Stimulated activated CD4-positive, alpha-beta T cell treated with anti-CD3 and anti-CD28 coated beads, TNF-alpha, amount 100 ng/mL, for 48 hours (primary cell): ENCODE results near the gene FTCD.

ENCODE experiments used
- DNase-seq, 3 donors: peaks; one replicate each; pipeline ENCODE4 v3.0.0-alpha.2; 2020; ENCODE audit warnings: low read depth in 3 of 3

Gene FTCD

GRCh38 chr21:46154155-46154954, 1.0 kb downstream of the FTCD start:
- DNase-seq, result no peak

GRCh38 chr21:46153247-46154154, 1.9 kb downstream of the FTCD start:
- peak in 1 of 3 donors; percentile 33 for DNase-seq

GRCh38 chr21:46152927-46153246, 2.5 kb downstream of the FTCD start:
- no peak for DNase-seq

- no peak for DNase-seq
Observed at GRCh38 chr21:46151989-46152926, 3.1 kb downstream of the FTCD start.

- no peak for DNase-seq
Observed at GRCh38 chr21:46151261-46151988, 4.0 kb downstream of the FTCD start.

GRCh38 chr21:46150491-46151121, 4.8 kb downstream of the FTCD start:
- DNase-seq, result no peak

GRCh38 chr21:46150073-46150472, 5.3 kb downstream of the FTCD start:
- no peak for DNase-seq

- DNase-seq, result no peak
Observed at GRCh38 chr21:46149205-46149901, 6.0 kb downstream of the FTCD start.

GRCh38 chr21:46148106-46148505, 7.3 kb downstream of the FTCD start:
- no peak for DNase-seq

GRCh38 chr21:46147429-46147828, 8.0 kb downstream of the FTCD start:
- peak in 2 of 3 donors; percentile 27 to 44 for DNase-seq

- DNase-seq, result no peak
Observed at GRCh38 chr21:46146856-46147255, 8.5 kb downstream of the FTCD start.

- DNase-seq, result no peak
Observed at GRCh38 chr21:46145840-46146691, 9.3 kb downstream of the FTCD start.

GRCh38 chr21:46145159-46145839, 10.1 kb downstream of the FTCD start:
- no peak for DNase-seq

GRCh38 chr21:46144464-46145070, 10.8 kb downstream of the FTCD start:
- no peak for DNase-seq

- DNase-seq, result no peak
Observed at GRCh38 chr21:46142582-46143473, 12.6 kb downstream of the FTCD start.

- DNase-seq, result no peak
Observed at GRCh38 chr21:46141767-46142581, 13.4 kb downstream of the FTCD start.
